ENCODE measurements around the gene CSTF1.

Gene CSTF1

DNA sequence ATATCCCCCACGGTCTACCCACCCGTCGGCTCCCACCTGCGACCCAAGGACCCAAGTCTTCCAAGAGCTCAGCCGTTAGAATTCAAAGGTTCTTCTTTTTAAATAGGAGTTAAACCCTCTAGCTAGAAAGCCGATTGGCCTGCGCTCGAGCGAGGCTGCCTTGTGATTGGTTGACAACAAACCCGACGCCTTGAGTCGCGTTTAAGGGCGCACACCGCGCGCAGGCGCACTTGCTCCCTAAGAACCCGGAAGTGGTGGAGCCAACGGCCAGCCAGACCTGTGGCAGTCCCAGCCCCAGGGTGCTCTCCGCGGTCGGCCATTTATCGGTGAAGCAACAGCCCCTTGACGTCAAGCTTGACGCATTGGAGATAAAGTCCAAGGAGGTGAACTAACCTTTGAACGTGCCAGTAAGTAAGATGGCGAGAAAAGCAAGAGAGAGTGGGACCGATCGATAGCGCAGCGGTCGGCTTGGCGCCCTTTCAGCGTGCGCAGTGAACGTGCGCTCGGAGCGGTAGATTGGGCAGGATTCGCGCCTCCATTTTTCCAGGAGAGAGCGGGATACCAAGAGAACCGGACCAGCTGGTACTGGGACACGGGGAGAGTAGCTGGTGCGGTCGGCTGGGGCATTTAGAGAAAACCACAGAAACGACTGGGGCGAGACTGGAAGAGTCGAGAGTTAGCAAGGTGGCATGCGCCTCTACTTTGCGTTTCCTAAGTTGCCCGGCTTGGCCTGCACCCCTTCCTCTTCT lies at the start of gene CSTF1, which contains the start of gene AURKA:
Gene CSTF1, plus strand, starts transcription at position 514 of the 749 bp plus-strand sequence. CDS start 2,908 bp downstream, outside the sequence.
Gene AURKA, minus strand, starts transcription at position 84 of the 749 bp plus-strand sequence. CDS start 4,018 bp downstream, outside the sequence.
- DNase-seq: peak; percentile 96

DNA sequence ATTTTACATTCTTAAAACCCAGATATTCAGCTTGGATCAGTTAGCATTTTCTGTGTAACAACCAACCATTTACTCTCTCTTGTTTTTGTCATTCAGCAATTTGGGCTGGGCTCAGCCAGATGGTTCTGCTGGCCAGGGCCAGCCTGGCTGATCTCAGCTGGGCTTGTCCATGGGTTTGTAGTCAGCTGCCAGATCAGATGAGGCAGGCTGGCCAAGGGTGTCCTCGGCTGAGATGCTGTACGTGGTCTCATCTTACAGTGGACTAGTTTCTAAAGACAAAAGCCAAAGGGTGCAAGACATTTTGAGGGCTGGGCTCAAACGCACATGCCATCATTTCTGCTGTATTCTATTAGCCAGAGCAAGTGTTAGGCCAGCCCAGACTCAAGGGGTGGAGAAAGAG lies 49.7 kb upstream of the CSTF1 start:
- DNase-seq: no peak

DNA sequence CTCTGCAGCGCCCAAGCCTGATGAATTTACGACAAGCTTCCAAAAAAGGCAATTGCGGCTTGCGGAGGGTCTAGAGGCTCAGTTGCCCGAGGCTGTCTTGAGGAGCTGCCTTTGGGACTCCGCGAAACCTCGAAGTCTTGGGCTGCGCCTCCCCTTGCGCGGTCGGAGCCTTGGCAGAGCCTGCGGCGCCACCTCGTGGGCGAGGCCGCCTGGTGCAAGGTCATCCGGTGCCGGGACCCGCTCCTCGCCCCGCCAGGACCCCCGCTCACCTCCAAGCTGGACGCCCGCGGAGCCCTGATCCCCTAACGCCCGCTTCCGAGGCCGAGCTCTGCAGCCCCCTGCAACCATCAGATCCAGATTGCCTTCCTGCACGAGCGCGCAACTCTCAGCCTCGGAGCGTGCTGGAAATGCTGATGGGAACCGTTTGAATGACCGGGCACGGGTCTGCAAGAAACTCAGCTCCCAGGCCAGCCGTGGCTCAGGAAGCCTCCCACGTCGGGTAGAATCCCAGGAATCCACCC lies 48.5 kb upstream of the CSTF1 start:
- DNase-seq: no peak

DNA sequence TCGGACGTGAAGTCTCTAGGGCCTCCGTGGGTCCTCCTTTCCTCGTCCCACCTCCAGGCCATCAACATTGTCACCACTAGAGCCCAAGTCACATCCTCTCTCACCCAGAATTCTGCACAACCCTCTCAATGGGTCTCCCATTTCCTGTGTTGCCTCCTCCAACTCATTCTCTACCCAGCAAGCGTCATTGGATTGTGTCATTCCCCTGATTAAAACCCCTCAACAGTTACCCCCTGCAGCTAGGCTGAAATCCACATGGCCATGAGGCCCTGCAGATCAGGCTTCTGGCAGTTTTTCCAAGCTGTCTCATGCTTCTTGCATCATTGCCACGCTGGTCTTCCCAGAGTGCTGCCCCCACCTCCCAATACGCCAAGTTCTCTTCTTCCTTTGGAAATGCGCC lies 46.5 kb upstream of the CSTF1 start:
- no peak for DNase-seq

DNA sequence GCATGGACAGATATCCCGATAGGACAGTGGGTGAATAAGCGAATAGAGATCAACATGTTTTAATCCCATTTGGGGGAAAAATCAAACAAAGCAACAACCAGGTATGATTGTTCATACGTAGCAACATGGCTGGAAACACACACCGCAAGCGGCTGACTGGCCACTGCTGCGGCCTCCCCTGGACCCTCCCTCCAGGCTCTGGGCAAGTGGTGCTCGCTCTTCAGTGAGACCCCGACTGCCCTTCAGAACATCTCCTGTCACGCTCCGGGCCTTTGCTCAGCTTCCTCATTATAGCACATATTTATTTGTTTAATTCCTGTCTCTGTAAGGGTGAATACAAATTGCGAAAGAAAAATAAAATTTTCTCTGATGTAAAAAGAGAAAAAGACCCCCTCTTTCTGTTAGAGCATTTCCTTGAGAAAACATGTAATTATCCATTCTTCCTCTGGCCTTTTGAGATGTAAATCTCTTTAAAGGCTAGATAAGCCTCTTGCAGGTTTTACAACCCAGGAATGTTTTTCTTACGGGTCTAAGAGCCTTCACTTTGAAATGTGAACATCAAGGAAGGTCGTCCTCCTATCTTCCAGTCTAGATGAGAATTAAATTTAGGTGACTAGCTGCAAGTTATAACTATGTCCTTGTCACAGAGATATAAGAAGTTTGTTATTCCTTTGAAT lies 44.7 kb upstream of the CSTF1 start:
- no peak for DNase-seq

DNA sequence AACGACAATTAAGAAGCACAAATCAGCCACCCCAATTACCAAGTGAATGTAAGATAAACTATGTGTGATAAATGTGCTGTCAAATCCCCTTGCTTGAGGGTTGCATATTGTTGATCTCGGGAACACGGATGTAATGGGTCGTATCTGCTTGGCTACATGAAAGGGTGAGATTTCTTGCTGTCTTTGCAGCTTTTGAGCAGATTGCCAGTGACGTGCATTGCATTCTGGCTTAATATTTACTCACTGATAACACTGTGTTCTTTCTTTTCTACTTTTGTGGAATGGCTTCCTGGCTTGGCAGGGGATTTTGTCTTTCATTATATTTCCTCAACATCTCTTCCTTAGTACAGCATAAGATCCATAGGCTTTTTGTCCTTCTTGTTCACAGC lies 44.1 kb upstream of the CSTF1 start:
- DNase-seq: no peak

DNA sequence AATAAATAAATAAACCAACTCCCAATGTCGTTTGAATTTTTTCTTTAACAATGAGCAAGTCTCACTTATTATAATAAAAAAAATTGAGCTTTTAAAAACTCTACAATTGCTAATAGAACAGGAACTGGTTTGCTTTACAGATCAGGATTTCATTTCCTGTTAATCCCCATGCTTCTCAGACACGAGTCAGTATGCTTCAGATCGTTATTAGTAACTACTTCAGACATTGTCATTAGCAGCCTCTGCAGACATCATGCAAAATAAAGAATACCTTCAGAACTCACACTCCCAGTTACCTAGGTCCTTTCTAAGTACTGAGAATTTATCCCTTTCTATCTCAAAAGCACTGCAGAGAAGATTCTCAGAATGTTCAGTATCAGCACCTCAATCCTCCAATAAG lies 43.7 kb upstream of the CSTF1 start:
- DNase-seq: no peak

DNA sequence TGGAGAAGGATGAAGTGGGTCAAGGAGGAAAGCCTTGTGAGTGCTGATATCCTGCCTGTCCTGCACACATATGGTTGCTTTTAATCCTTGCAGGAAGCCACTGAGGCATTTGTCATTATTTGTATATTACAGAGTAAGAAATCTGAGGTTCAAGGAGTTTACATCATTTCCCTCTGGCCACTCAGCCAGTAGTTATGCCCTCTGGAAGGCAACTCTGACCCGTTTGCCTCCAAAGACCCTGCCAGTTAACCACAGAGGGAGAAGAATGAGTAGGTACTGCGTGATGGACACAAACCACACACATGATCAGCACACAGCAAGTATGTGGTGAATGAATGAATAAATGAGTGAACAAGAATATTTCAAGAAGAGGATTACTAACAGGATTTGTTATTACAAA lies 41.6 kb upstream of the CSTF1 start:
- no peak for DNase-seq

DNA sequence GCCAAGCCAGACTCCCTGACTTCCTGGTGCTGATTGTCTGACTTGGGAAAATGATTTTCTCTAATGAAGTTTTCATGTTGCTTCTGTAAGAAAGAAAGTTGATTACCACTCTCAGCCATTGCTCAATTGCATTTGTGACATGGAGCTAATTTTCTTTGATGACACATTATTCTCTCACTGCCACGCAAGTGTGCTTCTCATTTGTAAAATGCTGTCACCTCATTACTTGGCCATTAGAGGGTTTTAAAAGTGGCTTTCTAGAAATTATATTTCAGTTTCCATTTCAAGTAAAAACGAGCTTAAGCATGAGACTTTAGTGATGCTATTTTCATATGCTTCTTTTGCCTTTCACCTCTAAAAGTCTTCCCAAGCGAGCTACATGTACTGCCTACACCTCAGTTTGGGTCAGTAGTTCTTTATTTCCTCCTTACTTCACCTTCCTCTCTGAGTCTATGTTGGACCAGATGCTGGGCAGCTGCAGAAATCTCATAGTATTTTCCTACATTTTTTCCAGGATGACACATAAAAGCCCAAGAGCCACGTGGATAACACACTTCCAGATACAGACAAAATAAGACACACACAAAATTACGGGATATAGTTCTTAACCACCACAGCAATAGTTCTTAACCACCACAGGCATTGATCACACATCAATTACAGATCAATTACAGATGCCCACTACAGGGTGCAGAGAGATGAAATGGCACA lies 39.9 kb upstream of the CSTF1 start:
- DNase-seq: no peak

DNA sequence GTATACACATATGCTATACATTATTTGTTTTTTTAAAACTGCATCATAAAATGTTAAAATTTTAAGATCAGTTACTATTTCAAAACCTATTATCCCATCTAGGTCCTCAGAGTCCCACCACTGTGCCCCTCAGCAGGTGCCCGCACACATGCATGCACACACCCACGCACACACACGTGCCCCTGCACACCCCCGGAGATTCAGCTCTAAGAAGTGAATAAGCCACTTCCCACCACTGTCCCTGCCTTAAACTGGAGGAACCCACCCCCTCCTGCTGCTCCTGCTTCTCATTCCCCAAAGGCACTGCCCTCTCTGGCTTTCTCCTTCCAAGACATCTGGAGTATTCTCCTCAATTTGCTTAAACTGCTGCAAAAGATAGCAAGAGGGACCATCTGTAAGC lies 39.1 kb upstream of the CSTF1 start:
- DNase-seq: no peak

DNA sequence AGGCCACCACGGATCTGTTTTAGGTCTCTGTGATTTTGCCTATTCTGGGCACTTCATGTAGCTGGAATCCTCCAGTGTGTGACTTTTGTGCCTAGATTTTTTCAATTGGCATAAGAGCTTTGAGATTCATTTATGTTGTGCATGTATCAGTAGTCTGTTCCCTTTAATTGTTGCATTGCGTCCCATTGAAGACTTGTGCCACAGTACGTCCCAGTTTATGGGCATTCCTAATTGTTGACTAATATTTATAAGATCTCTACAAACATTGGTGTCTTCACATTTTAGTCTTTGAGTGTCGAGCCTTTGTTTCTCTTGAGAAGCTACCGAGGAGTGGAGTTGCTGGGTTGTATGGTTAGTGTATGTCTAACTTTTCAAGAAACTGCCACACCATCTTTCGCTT lies 34.4 kb upstream of the CSTF1 start:
- no peak for DNase-seq

DNA sequence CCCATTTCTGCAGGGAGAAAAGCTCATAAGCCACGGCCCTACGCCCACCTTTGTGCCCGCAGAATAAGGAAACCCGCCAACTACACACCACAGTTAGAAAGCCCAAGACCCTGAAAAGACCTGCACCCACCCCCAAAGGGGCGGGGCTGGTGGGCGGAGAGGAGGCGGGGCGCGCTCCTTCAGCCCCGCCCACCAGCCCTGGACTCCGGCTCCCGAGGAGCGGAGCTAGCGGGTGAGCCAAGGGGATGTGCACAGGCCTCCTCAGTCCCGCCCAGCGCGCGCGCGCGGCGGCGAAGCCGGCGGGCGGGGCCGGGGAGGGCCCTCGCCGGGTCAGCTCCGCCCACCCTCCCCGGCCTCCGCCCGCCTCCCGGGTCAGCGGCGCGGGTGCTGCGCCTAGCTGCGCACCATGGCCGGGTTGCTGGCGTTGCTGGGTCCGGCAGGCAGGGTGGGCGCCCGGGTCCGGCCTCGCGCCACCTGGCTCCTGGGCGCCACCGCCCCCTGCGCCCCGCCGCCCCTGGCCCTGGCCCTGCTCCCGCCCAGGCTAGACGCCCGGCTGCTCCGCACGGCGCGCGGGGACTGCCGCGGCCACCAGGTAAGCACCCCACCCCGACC lies 33.7 kb upstream of the CSTF1 start, which contains the start of gene FAM210B:
Gene FAM210B, plus strand, starts transcription at position 375 of the 612 bp plus-strand sequence. Its CDS starts 32 bp downstream, at position 407.
- DNase-seq: peak; percentile 64

DNA sequence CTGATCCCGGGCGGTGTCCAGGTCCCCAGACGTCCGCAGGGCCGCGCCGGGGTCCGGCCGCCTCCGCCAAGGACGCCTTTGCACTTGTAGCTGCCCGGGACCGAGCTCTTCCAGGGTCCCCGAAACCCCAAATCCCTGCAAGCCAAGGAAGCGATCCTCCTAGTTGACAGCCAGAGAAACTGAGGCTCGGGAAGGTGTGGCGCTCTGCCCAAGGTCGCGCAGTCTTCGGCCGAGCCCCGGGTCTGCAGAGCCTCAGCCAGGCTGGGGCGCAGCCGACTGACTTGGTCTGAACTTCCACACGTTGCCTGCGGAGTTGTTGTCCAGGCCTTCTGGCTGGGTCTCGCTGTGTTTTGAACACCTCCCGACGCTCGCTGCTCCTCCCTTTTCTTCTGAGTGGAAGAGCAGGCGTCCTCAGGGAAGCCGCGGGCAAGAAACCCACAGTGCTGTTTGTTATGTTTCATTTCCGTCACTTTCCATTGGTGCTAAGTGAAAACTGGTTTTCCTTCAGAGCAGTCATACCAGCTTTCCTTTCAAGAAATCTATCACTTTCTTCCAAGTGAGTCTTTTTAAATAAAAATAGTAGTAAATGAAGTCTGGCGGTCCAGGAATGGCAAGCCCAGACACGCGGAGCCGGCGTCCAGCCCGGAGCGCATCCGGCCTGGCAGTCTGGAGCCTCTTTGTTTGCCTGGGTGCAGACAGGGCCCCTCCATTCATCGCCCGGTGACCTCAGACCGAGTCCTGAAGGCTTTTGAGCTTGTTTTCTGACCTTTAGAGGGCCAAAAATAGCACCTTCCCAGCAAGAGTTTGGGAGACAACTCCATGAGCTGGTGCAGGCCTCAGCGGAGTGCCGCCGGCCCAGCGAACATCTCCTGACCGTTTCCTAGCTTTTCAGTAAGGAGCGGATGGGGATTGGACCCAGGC lies 33.0 kb upstream of the CSTF1 start:
- DNase-seq: no peak

DNA sequence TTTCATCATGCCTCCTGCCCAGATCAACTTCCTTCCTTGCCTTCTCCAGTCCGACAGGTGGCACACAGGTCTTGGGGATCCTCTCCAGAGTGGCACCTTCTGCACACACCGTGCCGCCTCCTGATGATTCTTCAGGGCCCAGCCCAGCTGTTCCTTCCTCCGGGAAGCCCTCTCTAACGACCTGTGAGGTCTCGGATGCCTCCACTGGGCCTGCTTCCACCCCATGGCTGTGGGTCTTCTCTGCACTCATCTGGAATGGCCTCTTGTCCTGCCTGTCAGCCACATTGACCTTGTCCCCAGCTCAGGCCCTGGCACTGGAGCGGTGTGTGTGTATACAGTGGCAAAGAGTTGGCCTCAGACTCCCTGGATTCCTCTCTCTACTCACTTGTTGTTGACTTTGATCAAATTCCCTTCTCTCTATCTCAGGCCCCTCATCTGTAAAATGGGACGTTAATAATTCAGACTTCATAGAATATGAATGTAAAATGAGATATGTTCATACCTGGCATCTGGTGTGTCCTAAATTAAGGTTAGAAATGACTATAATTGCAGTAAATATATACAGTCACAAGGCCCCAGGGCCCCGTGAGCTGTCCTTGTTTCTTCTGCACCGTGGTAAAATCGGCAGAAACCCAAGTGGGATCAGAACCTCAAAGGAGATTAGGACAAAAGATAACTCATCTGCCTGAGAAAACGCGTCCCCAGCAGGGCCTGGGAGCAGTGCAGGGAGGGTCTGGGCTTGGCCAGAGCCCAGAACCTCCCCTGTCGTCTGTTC lies 32.1 kb upstream of the CSTF1 start:
- no peak for DNase-seq

DNA sequence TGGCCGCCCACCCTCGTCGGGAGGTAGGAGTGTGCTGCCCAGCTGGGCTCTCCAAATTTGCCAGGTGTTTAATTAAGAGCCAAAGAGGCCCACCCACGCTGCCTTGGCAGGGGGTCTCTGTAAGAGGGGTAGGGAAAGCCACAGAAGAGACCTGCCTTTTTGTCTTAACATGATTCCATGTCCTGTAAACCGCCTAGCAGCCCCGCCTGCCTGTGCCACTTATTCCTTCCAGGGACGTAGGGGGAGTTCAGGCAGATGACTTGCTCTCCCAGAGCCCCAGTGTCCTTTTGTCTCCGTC lies 31.6 kb upstream of the CSTF1 start:
- DNase-seq: no peak

DNA sequence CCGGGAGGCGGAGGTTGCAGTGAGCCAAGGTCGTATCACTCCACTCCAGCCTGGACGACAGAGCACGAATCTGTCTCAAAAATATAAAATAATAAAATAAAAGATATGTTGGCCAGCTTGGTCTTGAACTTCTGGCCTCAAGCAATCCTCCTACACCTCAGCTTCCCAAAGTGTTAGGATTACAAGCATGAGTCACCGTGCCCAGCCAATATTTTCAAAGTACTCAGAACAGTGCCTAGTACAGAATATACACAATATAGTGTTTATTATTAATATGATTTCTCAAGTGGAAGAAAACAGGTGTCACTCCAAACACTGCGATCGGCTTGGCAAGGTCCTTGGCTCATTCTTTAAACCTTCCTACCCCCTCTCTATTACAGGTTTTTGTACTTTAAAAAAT lies 30.5 kb upstream of the CSTF1 start:
- no peak for DNase-seq

DNA sequence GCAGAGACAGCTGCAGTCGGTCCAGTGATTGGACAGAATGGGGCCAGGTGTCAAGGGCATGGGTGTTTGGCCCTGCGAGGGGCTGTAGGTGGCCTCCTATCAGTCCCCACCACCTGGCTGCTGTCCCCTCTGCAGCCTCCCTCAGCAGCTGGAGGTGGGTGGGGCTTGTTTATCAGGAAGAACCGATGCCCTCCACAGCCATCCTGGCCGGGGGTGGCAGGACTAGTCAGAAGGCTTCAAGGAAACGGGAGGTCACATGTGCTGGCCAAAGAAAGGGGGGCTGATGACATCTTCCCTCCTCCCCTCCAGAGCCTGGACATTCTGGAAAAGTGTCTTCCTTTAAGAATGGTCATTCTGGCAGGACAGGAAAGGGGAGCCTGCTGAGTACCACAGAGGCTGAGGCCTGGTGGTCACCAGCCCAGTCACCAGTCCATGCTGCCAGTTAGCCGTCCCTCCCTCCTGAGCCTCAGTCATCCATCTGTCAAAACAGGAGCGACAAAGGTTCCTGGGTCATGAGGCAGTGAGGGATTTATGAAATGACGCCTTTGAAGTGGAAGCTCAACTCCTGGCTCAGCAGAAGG lies 29.5 kb upstream of the CSTF1 start:
- DNase-seq: no peak

DNA sequence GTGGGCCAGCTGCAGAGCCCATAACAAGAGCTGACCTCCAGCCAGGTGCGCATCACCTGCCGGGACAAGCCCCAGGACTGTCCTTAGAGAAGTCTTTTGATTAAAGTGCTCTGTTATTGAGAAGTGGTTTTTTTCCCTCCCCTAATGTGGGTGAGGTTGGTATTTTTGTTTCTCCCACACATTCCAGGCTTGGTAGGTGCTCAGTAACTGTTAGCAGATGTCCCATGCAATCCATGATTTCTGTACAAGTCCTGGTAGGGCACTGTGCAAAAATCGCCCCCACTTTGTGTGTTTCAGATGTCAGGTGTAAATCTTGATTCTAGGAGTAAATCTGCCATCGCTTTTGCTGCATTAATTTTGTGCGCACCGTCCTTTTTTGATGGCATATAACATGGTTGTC lies 29.0 kb upstream of the CSTF1 start:
- DNase-seq: no peak

DNA sequence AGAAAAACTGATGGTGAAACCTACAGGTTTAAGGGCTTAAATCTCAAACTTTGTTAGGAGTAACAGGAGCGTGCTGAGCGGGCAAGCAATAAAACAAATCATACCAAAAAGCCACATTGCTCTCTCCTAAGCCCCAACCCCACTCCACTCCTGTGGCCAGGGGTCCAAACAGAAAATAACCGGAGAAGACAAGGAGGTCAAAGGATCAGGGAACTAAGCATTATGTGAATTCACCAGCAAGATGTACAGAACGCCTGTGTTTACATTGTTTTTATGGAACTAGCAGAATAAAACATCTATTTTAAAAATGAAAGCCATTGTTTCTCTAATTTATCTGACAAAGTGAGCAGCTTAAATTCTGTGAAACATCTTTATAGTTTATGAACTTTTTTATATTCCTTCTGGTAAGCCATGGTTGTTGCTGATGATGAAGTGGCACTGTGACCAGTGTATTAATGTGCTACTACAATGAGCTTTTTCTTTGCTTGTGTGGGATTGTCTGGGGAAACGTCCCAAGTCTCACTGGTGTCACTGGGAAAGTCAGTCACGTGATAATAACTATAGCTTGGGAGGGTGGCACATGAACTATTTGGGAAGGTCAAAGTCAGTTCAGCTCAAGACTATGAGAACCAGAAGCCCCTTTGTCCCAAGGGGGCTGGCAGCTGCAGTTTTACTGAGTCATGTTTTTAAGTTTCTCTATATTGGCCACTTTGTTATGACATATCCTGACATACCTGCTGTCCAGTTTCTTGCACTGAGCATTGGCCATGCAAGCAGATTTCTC lies 23.9 kb upstream of the CSTF1 start:
- no peak for DNase-seq

DNA sequence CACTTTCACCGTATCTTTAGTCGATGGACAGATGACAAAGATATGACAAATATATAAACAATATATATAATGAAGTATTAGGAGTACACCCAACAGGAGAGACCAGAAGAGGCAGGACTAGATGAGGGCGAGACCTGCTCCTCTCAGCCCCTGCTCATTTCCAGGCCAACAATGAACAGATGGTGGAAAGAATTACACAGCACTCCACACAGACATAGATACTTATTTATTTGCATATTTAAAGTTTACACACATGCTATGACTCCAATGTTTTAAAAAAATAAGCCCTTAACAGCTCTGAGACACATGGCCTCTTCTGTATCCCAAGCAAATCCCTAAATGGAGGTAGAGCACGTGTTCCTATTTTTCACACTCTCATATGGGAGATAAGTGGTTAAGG lies 23.3 kb upstream of the CSTF1 start:
- no peak for DNase-seq

Data from activated T-cell treated with anti-CD3 and anti-CD28 coated beads for 4 hours (primary cell).